Measurements from ENCODE around the gene ZNF284.
"Not testable (repeated sequence)": the region's sequence is repeated elsewhere in the genome, so short reads cannot be mapped to it uniquely, and the experiment has no call there.

ZNF284 gene

GRCh38 chr19:44109458-44109857, 37.5 kb downstream of the ZNF284 start:
- DNase-seq (ENCODE audit: low spot score) = no peak

DNA sequence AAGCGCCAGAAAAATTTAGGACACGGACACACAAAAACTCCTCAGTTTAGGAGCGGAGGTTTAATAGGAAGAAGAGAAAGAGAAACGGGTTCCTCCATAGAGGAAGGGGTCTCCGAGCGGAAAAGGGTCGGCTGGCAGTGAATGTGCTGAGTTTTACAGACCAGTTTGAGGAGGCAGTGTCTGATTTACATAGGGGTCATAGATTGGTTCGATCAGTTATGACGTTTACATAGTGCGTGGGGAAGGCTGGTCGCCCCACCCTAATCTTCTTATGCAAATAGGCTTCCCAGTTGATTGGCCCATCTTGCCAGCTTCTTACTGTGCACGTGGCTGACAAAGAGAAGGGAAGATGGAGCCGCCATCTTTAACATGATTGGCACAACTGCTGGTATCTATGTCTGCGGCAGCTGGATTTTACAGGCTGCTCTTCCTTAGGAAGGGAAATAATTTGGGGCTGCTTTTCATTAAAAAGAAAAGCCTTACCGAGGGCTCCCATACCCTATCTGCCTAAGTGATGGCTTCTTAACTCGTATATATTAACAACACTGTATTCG, 40.0 kb downstream of the ZNF284 start:
- peak; percentile 84 for DNase-seq (ENCODE audit: low spot score)

GRCh38 chr19:44112802-44113137, 40.8 kb downstream of the ZNF284 start:
- no peak for DNase-seq (ENCODE audit: low spot score)

DNA sequence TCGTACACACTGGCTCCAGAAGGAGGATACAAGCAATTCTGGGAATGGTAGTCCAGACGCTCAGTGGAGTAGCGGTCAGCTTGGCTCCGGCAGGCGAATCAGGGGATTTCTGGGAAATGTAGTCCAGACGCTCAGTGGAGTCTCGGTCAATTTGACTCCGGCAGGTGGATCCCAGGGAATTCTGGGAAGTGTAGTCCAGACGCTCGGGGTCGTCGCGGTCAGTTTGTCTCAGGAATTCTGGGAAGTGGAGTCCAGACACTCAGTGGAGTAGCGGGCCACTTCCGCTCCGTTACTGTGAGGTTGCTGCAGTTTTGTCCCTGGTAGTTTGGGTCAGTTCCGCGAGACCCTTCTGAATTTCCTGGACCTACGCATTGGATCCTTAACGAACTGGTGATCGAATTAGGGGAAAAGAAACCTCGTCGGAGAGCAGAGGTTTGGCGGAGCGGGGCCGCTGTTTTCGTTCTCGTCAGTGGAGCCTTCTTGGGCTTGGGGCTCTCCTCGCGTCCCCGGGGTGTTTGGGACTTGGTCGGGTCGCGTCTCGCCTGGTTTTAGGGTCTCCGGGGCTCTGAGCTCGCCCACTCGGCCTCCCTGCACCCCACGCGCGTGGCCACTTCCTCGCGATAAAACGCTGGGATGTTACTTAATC, 41.3 kb downstream of the ZNF284 start, which contains the start of gene ZNF225:
ZNF225 (plus strand) TSS at position 262 of the 646 bp plus-strand sequence. CDS start 2,429 bp downstream, outside the sequence.
- DNase-seq (ENCODE audit: low spot score) = peak; percentile 97

- DNase-seq (ENCODE audit: low spot score) = no peak
Measured at GRCh38 chr19:44113784-44114390, 41.9 kb downstream of the ZNF284 start.

DNA sequence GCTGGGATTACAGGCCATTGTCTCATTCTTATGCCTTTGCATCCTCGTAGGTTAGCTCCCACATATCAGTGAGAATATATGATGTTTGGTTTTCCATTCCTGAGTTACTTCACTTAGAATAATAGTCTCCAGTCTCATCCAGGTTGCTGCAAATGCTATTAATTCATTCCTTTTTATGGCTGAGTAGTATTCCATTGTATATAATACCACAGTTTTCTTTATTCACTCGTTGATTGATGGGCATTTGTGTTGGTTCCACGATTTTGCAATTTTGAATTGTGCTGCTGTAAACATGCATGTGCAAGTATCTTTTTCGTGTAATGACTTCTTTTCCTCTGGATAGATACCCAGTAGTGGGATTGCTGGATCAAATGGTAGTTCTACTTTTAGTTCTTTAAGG, 49.2 kb downstream of the ZNF284 start:
- not testable (repeated sequence) for DNase-seq (ENCODE audit: low spot score)

DNA sequence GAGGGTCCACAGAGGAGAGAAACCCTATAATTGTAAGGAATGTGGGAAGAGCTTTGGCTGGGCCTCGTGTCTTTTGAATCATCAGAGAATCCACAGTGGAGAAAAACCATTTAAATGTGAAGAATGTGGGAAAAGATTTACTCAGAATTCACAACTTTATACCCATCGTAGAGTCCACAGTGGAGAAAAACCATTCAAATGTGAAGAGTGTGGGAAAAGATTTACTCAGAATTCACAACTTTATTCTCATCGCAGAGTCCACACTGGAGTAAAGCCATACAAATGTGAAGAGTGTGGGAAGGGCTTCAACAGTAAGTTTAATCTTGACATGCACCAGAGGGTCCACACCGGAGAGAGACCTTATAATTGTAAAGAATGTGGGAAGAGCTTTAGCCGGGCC, 60.0 kb downstream of the ZNF284 start:
- DNase-seq (ENCODE audit: low spot score) = no peak

Small RNA genes within 50 kb of the gene (small RNA-seq; reads per million reads assigned to genes)
- gene RNU6-902P = 0 reads per million in 2 experiments
